H9 (cell line): Measurements from ENCODE around the gene SLC47A1. TPM values are rescaled to one million over a fixed set of nuclear protein-coding genes. Genes with fewer than 3 reads are reported as not detected.

Source experiments
- DNase-seq: peaks from one replicate; pipeline ENCODE4 v3.0.0-alpha.2; 2017
- H2AFZ ChIP-seq: one replicate; pipeline ENCODE4 v1.6.1; 2013; ENCODE audit warnings: mild to moderate bottlenecking, low read length, control low read depth, moderate library complexity
- H2AK5ac ChIP-seq: 2 replicates; pipeline ENCODE4 v1.6.1; 2013; ENCODE audit warnings: low read length, control low read depth, mixed read lengths; ENCODE audit not compliant: insufficient read length
- H2BK120ac ChIP-seq: one replicate; pipeline ENCODE4 v1.6.1; 2013; ENCODE audit warnings: low read depth, mild to moderate bottlenecking, low read length, control low read depth, inconsistent platforms; ENCODE audit not compliant: poor library complexity, severe bottlenecking
- H2BK12ac ChIP-seq: 2 replicates; pipeline ENCODE4 v1.6.1; 2013; ENCODE audit warnings: low read length, control low read depth, mixed read lengths, low read depth; ENCODE audit not compliant: insufficient read length
- H2BK15ac ChIP-seq: 2 replicates; pipeline ENCODE4 v1.6.1; 2013; ENCODE audit warnings: low read depth, low read length, control low read depth
- H2BK20ac ChIP-seq: one replicate; pipeline ENCODE4 v1.6.1; 2013; ENCODE audit warnings: low read depth, mild to moderate bottlenecking, low read length, control low read depth, inconsistent platforms; ENCODE audit not compliant: poor library complexity, severe bottlenecking
- H2BK5ac ChIP-seq: 2 replicates; pipeline ENCODE4 v1.6.1; 2013; ENCODE audit warnings: low read length, control low read depth, mixed read lengths; ENCODE audit not compliant: insufficient read length
- H3K14ac ChIP-seq: 2 replicates; pipeline ENCODE4 v1.6.1; 2013; ENCODE audit warnings: low read length, control low read depth; ENCODE audit not compliant: insufficient read depth
- H3K18ac ChIP-seq: 2 replicates; pipeline ENCODE4 v1.6.1; 2013; ENCODE audit warnings: low read depth, mild to moderate bottlenecking, mixed read lengths, low read length, control low read depth; ENCODE audit not compliant: insufficient read length
- H3K23ac ChIP-seq: 2 replicates; pipeline ENCODE4 v1.6.1; 2013; ENCODE audit warnings: low read length, control low read depth, mixed read lengths, low read depth; ENCODE audit not compliant: insufficient read length
- H3K23me2 ChIP-seq: 2 replicates; pipeline ENCODE4 v1.6.1; 2013; ENCODE audit warnings: low read depth, mild to moderate bottlenecking, mixed read lengths, low read length, control low read depth; ENCODE audit not compliant: insufficient read length, poor library complexity, severe bottlenecking
- H3K27ac ChIP-seq: 2 replicates; pipeline ENCODE4 v1.5.1; 2013; ENCODE audit warnings: low read length, control low read depth, mixed read lengths, low read depth; ENCODE audit not compliant: insufficient read length
- H3K27me3 ChIP-seq: 2 replicates; pipeline ENCODE4 v1.6.1; 2013; ENCODE audit warnings: low read length, control low read depth, inconsistent platforms; ENCODE audit not compliant: insufficient read depth
- H3K4ac ChIP-seq: 2 replicates; pipeline ENCODE4 v1.6.1; 2013; ENCODE audit warnings: low read depth, mild to moderate bottlenecking, control low read depth, inconsistent platforms, low read length, moderate library complexity
- H3K4me1 ChIP-seq: 2 replicates; pipeline ENCODE4 v1.6.1; 2013; ENCODE audit warnings: low read length, control low read depth, inconsistent platforms; ENCODE audit not compliant: insufficient read depth
- H3K4me2 ChIP-seq: 2 replicates; pipeline ENCODE4 v1.6.1; 2013; ENCODE audit warnings: low read length, control low read depth, mixed read lengths; ENCODE audit not compliant: insufficient read length, insufficient read depth
- H3K56ac ChIP-seq: 2 replicates; pipeline ENCODE4 v1.6.1; 2013; ENCODE audit warnings: low read depth, mild to moderate bottlenecking, mixed read lengths, low read length, control low read depth; ENCODE audit not compliant: insufficient read length
- H3K79me1 ChIP-seq: 2 replicates; pipeline ENCODE4 v1.6.1; 2013; ENCODE audit warnings: low read depth, mild to moderate bottlenecking, moderate library complexity, low read length, control low read depth, inconsistent platforms; ENCODE audit not compliant: insufficient read depth, poor library complexity, severe bottlenecking
- H3K79me2 ChIP-seq: 2 replicates; pipeline ENCODE4 v1.6.1; 2013; ENCODE audit warnings: low read length, control low read depth, inconsistent platforms; ENCODE audit not compliant: insufficient read depth
- H3K9ac ChIP-seq: 2 replicates; pipeline ENCODE4 v1.6.1; 2013; ENCODE audit warnings: low read length, control low read depth, mixed read lengths; ENCODE audit not compliant: insufficient read length; ENCODE audit errors: extremely low read depth
- H3K9me3 ChIP-seq: one replicate; pipeline ENCODE4 v1.6.1; 2013; ENCODE audit warnings: low read depth, low read length, inconsistent platforms; ENCODE audit not compliant: control insufficient read depth
- H3T11ph ChIP-seq: one replicate; pipeline ENCODE4 v1.6.1; 2013; ENCODE audit warnings: mild to moderate bottlenecking, low read length, control low read depth, inconsistent platforms
- H4K20me1 ChIP-seq: one replicate; pipeline ENCODE4 v1.6.1; 2013; ENCODE audit not compliant: control insufficient read depth, insufficient read length, insufficient read depth
- H4K5ac ChIP-seq: 2 replicates; pipeline ENCODE4 v1.6.1; 2013; ENCODE audit warnings: low read depth, mild to moderate bottlenecking, mixed read lengths, low read length, control low read depth; ENCODE audit not compliant: insufficient read length
- H4K8ac ChIP-seq: replicated peaks from 2 replicates; pipeline ENCODE4 v1.6.1; 2013; ENCODE audit warnings: low read length, control low read depth, mixed read lengths, low read depth; ENCODE audit not compliant: insufficient read length
- H4K91ac ChIP-seq: 2 replicates; pipeline ENCODE4 v1.6.1; 2013; ENCODE audit warnings: low read depth, mild to moderate bottlenecking, moderate library complexity, mixed read lengths, low read length, control low read depth; ENCODE audit not compliant: insufficient read length
- H3K27ac Mint-ChIP-seq, 3 experiments: 2 replicates in 2 of 3; 3 replicates in 1 of 3; pipeline ENCODE4 v1.8.0; 2020 to 2021; ENCODE audit warnings: mixed read lengths in 3 of 3, mild to moderate bottlenecking in 1 of 3, moderate library complexity in 1 of 3
- H3K27me3 Mint-ChIP-seq: 2 replicates; pipeline ENCODE4 v1.8.0; 2021; ENCODE audit warnings: low read depth, mild to moderate bottlenecking, moderate library complexity, mixed read lengths
- H3K36me3 Mint-ChIP-seq, 3 experiments: 2 replicates in 2 of 3; 3 replicates in 1 of 3; pipeline ENCODE4 v1.8.0; 2020 to 2021; ENCODE audit warnings: low read depth in 3 of 3, mixed read lengths in 3 of 3; ENCODE audit not compliant: insufficient read depth in 1 of 3
- H3K4me1 Mint-ChIP-seq, 2 experiments: 2 replicates each; pipeline ENCODE4 v1.8.0; 2020; ENCODE audit warnings: mixed read lengths in 2 of 2
- H3K4me3 Mint-ChIP-seq, 2 experiments: 2 replicates in 1 of 2; 3 replicates in 1 of 2; pipeline ENCODE4 v1.8.0; 2020 to 2021; ENCODE audit warnings: mild to moderate bottlenecking in 2 of 2, mixed read lengths in 2 of 2, moderate library complexity in 1 of 2
- H3K9me3 Mint-ChIP-seq, 2 experiments: 2 replicates in 1 of 2; 3 replicates in 1 of 2; pipeline ENCODE4 v1.8.0; 2020; ENCODE audit warnings: mild to moderate bottlenecking in 2 of 2, mixed read lengths in 2 of 2, moderate library complexity in 1 of 2
- total RNA-seq: library from RNA; stranded (reverse); gene quantifications from 2 replicates; pipeline ENCODE4 v1.2.1, GENCODE V29; 2021
- TF ChIP-seq, protein P1 (sequence below): fragments of 200-600 bp; sonication (generic); conservative IDR thresholded peaks from 3 replicates; pipeline ENCODE4 v1.8.0; 2021; ENCODE audit warnings: antibody characterized with exemption, mild to moderate bottlenecking

Gene SLC47A1
- total RNA-seq, 1 experiment from 2014 or later = 4.0 TPM

- Histone ChIP-seq H3K4ac (no peak overlapping the region), H3K23me2 (no peaks in the 10 kb centered on the region), H2BK120ac (no peak overlapping the region), H4K20me1 (no peaks in the 10 kb centered on the region), H2BK12ac (no peak overlapping the region), H3K23ac (no peak overlapping the region), H3T11ph (no peak overlapping the region), H3K27me3 (no peaks in the 10 kb centered on the region), H2BK5ac (no peak overlapping the region), H2AFZ (no peak overlapping the region), H4K8ac (no peak overlapping the region), H3K4me1 (no peaks in the 10 kb centered on the region; the same call in 1 of the 2 replicates), H2BK15ac (no peak overlapping the region), H3K9ac (no peak overlapping the region), H3K56ac (no peak overlapping the region), H3K18ac (no peak overlapping the region), H4K5ac (no peak overlapping the region), H3K14ac (no peak overlapping the region), H2BK20ac (no peak overlapping the region), H3K9me3 (no peaks in the 10 kb centered on the region), H3K79me1 (no peaks in the 10 kb centered on the region), H3K79me2 (no peaks in the 10 kb centered on the region), H3K27ac (no peak overlapping the region), H4K91ac (no peak overlapping the region), H3K4me2 (no peak overlapping the region), H2AK5ac (no peak overlapping the region)
- Mint-ChIP-seq H3K27me3 (no peaks in the 10 kb centered on the region), H3K4me1 (peaks cover 7 to 8% of the 10 kb centered on the region in 2 experiments), H3K36me3 (peaks cover 0 to 6% (median 4%) of the 10 kb centered on the region in 3 experiments; a peak in 4 of 7 replicates), H3K27ac (no peak overlapping the region), H3K9me3 (peaks cover 7 to 9% of the 10 kb centered on the region in 2 experiments; a peak in 4 of 5 replicates), H3K4me3 (no peak overlapping the region)
- TF ChIP-seq, protein P1, sequence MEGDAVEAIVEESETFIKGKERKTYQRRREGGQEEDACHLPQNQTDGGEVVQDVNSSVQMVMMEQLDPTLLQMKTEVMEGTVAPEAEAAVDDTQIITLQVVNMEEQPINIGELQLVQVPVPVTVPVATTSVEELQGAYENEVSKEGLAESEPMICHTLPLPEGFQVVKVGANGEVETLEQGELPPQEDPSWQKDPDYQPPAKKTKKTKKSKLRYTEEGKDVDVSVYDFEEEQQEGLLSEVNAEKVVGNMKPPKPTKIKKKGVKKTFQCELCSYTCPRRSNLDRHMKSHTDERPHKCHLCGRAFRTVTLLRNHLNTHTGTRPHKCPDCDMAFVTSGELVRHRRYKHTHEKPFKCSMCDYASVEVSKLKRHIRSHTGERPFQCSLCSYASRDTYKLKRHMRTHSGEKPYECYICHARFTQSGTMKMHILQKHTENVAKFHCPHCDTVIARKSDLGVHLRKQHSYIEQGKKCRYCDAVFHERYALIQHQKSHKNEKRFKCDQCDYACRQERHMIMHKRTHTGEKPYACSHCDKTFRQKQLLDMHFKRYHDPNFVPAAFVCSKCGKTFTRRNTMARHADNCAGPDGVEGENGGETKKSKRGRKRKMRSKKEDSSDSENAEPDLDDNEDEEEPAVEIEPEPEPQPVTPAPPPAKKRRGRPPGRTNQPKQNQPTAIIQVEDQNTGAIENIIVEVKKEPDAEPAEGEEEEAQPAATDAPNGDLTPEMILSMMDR = no peak
- DNase-seq = no peak
These were observed 25.3 kb downstream of the SLC47A1 start for GRCh38 chr17:19558946-19559345.
